ENCODE measurements around the gene STAT5B.
"Not testable (repeated sequence)": the region's sequence is repeated elsewhere in the genome, so short reads cannot be mapped to it uniquely, and the experiment has no call there.

STAT5B gene

DNA sequence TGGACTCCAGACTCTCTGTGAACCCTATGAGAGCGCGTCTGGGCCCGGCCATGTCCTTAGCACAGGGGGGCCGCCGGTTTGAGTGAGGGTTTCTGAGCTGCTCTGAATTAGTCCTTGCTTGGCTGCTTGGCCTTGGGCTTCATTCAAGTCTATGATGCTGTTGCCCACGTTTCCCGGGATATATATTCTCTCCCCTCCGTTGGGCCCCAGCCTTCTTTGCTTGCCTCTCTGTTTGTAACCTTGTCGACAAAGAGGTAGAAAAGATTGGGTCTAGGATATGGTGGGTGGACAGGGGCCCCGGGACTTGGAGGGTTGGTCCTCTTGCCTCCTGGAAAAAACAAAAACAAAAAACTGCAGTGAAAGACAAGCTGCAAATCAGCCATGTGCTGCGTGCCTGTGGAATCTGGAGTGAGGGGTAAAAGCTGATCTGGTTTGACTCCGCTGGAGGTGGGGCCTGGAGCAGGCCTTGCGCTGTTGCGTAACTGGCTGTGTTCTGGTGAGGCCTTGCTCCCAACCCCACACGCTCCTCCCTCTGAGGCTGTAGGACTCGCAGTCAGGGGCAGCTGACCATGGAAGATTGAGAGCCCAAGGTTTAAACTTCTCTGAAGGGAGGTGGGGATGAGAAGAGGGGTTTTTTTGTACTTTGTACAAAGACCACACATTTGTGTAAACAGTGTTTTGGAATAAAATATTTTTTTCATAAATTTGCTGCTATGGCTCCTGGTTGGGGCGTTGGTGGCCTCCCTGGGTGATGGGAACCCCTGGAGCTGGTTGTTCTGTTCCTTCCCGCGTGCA is 35.2 kb upstream of the STAT5B start:
- H3K27me3 Mint-ChIP-seq = no peaks in the 10 kb centered on the region
- H3K27ac Mint-ChIP-seq = peak overlapping the region; percentile 96
- peak; percentile 57 for DNase-seq
- H3K9me3 Mint-ChIP-seq = no peaks in the 10 kb centered on the region
- H3K36me3 Mint-ChIP-seq (ENCODE audit: low read depth) = peaks cover 98% of the 10 kb centered on the region
- H3K4me3 Mint-ChIP-seq = peak overlapping the region; percentile 71
- H3K4me1 Mint-ChIP-seq (ENCODE audit: low read depth) = peaks cover 85% of the 10 kb centered on the region

DNA sequence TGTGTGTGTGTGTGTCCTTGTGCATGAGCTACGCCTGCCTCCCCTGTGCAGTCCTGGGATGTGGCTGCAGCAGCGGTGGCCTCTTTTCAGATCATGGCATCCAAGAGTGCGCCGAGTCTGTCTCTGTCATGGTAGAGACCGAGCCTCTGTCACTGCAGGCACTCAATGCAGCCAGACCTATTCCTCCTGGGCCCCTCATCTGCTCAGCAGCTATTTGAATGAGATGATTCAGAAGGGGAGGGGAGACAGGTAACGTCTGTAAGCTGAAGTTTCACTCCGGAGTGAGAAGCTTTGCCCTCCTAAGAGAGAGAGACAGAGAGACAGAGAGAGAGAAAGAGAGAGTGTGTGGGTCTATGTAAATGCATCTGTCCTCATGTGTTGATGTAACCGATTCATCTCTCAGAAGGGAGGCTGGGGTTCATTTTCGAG is 34.6 kb upstream of the STAT5B start:
- peak overlapping the region; percentile 71 for H3K4me3 Mint-ChIP-seq
- peaks cover 98% of the 10 kb centered on the region for H3K36me3 Mint-ChIP-seq (ENCODE audit: low read depth)
- H3K4me1 Mint-ChIP-seq (ENCODE audit: low read depth) = peaks cover 89% of the 10 kb centered on the region
- no peaks in the 10 kb centered on the region for H3K27me3 Mint-ChIP-seq
- H3K9me3 Mint-ChIP-seq = no peaks in the 10 kb centered on the region
- peak; percentile 60 for DNase-seq
- peak overlapping the region; percentile 96 for H3K27ac Mint-ChIP-seq

DNA sequence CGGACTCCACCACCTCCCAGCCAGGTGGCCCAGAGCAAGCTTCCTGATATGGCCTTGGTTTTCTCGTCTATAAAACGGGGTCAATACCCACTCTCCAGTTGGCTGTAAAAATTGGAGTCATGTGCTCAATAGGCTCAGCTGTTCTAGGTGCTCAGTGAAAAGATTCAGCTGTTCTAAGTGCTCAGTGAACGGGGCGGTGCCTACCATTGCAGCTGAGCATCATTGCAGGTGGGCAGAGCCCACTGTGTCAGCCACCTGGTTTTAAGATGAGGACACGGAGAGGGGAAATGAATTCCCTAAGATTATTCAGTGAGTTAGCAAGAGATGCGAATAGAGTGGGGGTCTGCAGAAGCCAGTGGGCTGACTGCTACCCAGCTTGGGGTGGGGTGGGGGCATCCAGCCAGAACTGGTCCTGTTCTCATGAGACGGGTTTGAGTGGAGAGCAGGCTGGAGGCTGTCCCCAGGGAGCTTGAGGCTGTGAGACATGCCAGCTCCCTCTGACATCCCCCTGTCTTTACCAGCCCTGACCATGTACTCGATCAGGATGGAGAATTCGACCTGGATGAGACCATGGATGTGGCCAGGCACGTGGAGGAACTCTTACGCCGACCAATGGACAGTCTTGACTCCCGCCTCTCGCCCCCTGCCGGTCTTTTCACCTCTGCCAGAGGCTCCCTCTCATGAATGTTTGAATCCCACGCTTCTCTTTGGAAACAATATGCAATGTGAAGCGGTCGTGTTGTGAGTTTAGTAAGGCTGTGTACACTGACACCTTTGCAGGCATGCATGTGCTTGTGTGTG is 34.0 kb upstream of the STAT5B start:
- no peaks in the 10 kb centered on the region for H3K9me3 Mint-ChIP-seq
- DNase-seq = no peak
- H3K36me3 Mint-ChIP-seq (ENCODE audit: low read depth) = peaks cover 94% of the 10 kb centered on the region
- H3K27me3 Mint-ChIP-seq = no peaks in the 10 kb centered on the region
- peaks cover 84% of the 10 kb centered on the region for H3K4me1 Mint-ChIP-seq (ENCODE audit: low read depth)
- peak overlapping the region; percentile 71 for H3K4me3 Mint-ChIP-seq
- peak overlapping the region; percentile 96 for H3K27ac Mint-ChIP-seq

DNA sequence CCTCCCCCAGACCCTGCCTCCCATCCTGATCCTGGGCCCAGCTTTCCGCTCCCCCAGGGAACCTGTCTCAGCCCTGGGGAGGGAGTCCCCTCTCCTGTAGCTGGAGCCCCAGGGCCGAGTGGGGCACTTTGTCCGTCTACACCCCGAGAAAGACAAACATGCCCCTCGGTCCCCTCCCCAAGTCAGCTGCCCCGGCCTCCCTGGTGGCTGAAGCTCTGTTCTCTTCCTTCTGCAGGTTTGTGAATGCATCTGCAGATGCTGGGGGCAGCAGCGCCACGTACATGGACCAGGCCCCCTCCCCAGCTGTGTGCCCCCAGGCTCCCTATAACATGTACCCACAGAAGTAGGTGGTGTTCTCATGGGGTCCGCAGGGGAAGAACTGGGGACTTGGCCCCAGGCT is 33.0 kb upstream of the STAT5B start:
- H3K4me3 Mint-ChIP-seq = no peak overlapping the region
- no peak for DNase-seq
- no peaks in the 10 kb centered on the region for H3K9me3 Mint-ChIP-seq
- peak overlapping the region; percentile 96 for H3K27ac Mint-ChIP-seq
- H3K36me3 Mint-ChIP-seq (ENCODE audit: low read depth) = peaks cover 94% of the 10 kb centered on the region
- H3K27me3 Mint-ChIP-seq = no peaks in the 10 kb centered on the region
- peaks cover 84% of the 10 kb centered on the region for H3K4me1 Mint-ChIP-seq (ENCODE audit: low read depth)

DNA sequence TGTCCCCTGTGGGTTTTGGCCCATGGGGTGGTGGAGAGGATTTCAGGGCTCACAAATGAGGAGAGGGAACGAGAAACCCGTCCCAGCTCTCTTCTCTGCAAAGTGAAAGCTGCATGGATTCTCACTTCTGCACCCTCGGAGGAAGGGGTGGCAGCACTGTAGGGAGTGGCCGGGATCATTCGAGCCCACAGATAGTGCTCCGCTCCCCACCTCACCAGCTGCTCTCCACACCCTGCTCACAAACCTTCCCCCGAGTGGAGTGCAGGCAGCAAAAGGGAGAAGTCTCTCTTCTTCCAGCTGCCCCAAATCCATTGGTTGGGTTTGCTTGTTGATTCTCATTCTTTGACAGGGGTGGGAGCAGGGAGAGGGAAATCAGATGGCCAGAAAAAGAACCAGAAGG is 32.3 kb upstream of the STAT5B start:
- Mint-ChIP-seq H3K4me3 (no peak overlapping the region), H3K36me3 (ENCODE audit: low read depth) (peaks cover 94% of the 10 kb centered on the region), H3K4me1 (ENCODE audit: low read depth) (peaks cover 82% of the 10 kb centered on the region), H3K27me3 (no peaks in the 10 kb centered on the region), H3K9me3 (no peaks in the 10 kb centered on the region), H3K27ac (peak overlapping the region; percentile 96)
- no peak for DNase-seq

DNA sequence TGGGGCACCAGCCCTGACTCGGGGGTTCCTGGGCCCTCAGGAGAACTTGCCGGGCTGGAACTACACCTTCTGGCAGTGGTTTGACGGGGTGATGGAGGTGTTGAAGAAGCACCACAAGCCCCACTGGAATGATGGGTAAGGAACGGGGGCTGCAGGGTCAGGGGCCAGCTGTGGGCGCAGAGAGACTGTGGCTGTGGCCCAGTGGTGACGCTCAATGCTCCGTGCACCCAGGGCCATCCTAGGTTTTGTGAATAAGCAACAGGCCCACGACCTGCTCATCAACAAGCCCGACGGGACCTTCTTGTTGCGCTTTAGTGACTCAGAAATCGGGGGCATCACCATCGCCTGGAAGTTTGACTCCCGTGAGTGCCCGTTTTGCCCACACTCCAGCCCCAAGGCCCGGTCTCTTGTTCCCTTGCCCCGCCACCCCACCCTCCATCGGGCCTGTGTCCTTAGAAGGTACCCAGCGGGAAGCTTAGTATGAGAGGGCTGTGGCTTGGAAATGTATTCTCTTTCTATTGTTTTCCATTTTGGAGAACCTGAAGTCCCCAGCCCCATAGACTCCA is 31.3 kb upstream of the STAT5B start:
- Mint-ChIP-seq H3K4me3 (no peak overlapping the region), H3K36me3 (ENCODE audit: low read depth) (peaks cover 96% of the 10 kb centered on the region)

DNA sequence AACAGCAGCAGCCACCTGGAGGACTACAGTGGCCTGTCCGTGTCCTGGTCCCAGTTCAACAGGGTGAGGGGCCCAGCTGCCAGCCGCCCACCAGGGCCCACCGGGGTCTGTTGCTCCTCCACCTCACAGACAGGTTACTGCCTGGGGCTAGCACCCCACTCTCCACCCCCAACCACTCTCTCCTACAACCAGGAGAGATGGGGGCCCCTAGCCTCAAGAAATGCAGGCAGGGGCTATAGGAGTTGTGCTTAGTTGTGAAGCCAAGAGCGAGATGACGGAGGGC is 30.1 kb upstream of the STAT5B start:
- DNase-seq = no peak
- H3K36me3 Mint-ChIP-seq (ENCODE audit: low read depth) = peaks cover 96% of the 10 kb centered on the region
- peaks cover 77% of the 10 kb centered on the region for H3K4me1 Mint-ChIP-seq (ENCODE audit: low read depth)
- no peaks in the 10 kb centered on the region for H3K27me3 Mint-ChIP-seq
- no peaks in the 10 kb centered on the region for H3K9me3 Mint-ChIP-seq
- peak overlapping the region; percentile 87 for H3K27ac Mint-ChIP-seq
- H3K4me3 Mint-ChIP-seq = no peak overlapping the region

More for the DNA sequence above, 31.3 kb upstream of the STAT5B start:
- no peak for DNase-seq
- peaks cover 79% of the 10 kb centered on the region for H3K4me1 Mint-ChIP-seq (ENCODE audit: low read depth)
- peak overlapping the region; percentile 96 for H3K27ac Mint-ChIP-seq
- H3K9me3 Mint-ChIP-seq = no peaks in the 10 kb centered on the region
- no peaks in the 10 kb centered on the region for H3K27me3 Mint-ChIP-seq

DNA sequence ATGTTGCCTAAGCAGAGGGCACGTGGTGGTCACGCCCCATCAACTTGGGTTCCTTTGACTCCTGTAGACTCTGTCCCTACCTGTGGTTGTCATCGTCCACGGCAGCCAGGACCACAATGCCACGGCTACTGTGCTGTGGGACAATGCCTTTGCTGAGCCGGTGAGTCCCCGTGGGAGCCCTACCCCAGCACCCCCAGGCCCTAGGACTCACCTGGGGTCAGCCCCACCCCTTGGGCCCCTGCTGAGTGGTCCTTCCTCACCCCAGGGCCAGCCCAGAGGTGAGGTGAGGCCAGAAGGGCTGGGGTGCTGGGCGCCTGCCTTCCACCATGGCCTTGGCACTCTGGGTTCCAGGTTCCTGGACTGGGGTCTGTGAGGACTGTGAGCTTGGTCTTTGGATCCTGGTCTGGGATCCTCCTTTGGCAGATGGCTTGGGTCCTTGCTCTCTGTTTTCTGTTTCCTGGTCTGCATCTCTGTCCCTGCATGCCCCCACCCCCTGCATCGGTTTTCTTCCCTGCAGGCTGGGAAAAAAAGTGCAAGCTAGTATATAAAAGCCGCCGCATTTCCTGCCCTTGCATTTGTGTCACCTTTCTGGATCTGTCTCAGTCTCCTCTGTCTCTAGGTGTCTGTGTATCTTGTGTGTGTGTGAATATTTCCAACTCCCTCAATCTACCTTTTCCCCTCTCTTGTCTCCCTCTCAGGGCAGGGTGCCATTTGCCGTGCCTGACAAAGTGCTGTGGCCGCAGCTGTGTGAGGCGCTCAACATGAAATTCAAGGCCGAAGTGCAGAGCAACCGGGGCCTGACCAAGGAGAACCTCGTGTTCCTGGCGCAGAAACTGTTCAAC is 29.6 kb upstream of the STAT5B start:
- DNase-seq = no peak
- Mint-ChIP-seq H3K4me1 (ENCODE audit: low read depth) (peaks cover 72% of the 10 kb centered on the region), H3K27me3 (no peaks in the 10 kb centered on the region), H3K27ac (peak overlapping the region; percentile 87), H3K9me3 (no peaks in the 10 kb centered on the region), H3K4me3 (no peak overlapping the region), H3K36me3 (ENCODE audit: low read depth) (peaks cover 96% of the 10 kb centered on the region)

DNA sequence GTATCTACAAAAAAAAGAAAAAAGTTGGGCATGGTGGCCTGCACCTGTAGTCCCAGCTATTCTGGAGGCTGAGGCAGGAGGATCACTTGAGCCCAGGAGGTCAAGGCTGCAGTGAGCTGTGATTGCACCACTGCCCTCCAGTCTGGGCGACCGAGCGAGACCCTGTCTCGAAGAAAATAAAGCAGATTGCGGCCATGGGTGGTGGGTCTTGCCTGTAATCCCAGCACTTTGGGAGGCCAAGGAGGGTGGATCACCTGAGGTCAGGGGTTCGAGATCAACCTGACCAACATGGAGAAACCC is 28.8 kb upstream of the STAT5B start:
- Mint-ChIP-seq H3K27ac (peak overlapping the region; percentile 84), H3K4me1 (ENCODE audit: low read depth) (peaks cover 65% of the 10 kb centered on the region), H3K36me3 (ENCODE audit: low read depth) (peaks cover 94% of the 10 kb centered on the region)
- not testable (repeated sequence) for H3K4me3 Mint-ChIP-seq, H3K27me3 Mint-ChIP-seq, H3K9me3 Mint-ChIP-seq, DNase-seq

DNA sequence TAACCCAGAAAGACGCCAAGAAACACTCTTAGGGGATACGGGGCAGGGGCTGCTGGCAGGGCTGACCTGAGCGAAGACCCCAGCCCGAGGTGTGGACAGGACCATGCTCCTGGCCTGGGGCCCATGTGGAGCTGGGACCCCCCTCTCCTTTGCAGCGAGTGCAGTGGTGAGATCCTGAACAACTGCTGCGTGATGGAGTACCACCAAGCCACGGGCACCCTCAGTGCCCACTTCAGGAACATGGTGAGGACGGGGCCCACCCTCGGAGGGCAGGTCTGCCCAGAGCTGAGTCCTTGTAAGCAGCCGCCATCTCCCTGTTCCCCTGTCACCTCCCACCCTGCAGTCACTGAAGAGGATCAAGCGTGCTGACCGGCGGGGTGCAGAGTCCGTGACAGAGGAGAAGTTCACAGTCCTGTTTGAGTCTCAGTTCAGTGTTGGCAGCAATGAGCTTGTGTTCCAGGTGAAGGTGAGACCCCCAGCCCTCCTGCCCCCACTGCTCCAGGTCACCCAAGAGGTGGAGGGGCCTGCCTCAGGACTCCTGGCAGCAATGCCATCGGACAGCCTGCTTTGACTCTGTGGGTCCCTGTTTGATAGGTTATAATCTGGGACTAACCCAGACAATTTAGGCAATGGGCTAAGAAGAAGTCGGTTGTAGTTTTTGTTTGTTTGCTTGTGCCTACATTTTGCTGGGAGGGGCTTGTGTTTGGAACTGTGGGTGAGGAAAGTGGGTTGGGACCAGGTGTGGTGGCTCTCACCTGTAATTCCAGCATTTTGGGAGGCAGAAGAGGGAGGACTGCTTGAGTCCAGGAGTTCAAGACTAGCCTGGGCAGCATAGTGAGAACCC is 28.2 kb upstream of the STAT5B start:
- H3K27ac Mint-ChIP-seq = peak overlapping the region; percentile 84

DNA sequence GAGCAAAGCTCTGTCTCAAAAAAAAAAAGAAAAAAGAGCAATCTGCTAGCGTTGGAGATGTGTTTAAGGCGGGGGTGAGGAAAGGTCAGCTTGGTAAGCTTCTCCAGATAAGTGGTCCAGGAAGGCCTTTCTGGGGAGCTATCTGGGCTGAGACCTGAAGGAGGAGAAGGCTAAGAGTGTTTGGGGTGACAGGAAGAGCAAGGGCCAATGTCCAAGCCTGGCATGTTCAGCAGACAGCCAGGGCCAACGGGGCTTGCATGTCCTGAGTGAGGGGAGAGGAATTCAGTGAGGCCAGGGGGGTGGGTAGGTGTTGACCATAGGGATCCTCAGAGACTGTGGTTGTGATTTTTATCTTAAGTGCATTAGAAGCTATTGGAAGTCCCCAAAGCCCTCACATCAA is 27.5 kb upstream of the STAT5B start:
- no peaks in the 10 kb centered on the region for H3K27me3 Mint-ChIP-seq
- H3K4me1 Mint-ChIP-seq (ENCODE audit: low read depth) = peaks cover 52% of the 10 kb centered on the region

More for the DNA sequence above, 28.2 kb upstream of the STAT5B start:
- H3K4me1 Mint-ChIP-seq (ENCODE audit: low read depth) = peaks cover 59% of the 10 kb centered on the region
- no peaks in the 10 kb centered on the region for H3K9me3 Mint-ChIP-seq
- H3K4me3 Mint-ChIP-seq = no peak overlapping the region
- no peak for DNase-seq
- H3K36me3 Mint-ChIP-seq (ENCODE audit: low read depth) = peaks cover 91% of the 10 kb centered on the region
- H3K27me3 Mint-ChIP-seq = no peaks in the 10 kb centered on the region

DNA sequence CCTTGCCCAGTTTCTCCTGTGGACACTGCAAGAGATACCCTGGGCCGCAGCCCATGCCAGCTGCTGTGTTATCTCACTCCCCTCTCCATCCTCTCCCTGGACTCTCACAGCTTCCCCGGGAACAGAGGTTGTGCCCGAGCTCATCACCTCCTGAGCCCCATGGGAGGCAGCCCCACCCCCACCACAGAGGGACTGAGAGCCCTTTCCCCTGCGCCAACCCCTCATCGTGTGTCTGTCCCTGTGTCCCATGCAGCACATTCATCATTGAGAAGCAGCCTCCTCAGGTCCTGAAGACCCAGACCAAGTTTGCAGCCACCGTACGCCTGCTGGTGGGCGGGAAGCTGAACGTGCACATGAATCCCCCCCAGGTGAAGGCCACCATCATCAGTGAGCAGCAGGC is 24.8 kb upstream of the STAT5B start:
- Mint-ChIP-seq H3K4me1 (ENCODE audit: low read depth) (peaks cover 30% of the 10 kb centered on the region), H3K9me3 (no peaks in the 10 kb centered on the region), H3K36me3 (ENCODE audit: low read depth) (peaks cover 88% of the 10 kb centered on the region), H3K4me3 (no peak overlapping the region), H3K27me3 (no peaks in the 10 kb centered on the region), H3K27ac (peak overlapping the region; percentile 56)
- DNase-seq = no peak

More for the DNA sequence above, 27.5 kb upstream of the STAT5B start:
- H3K4me3 Mint-ChIP-seq = no peak overlapping the region
- no peaks in the 10 kb centered on the region for H3K9me3 Mint-ChIP-seq
- no peak for DNase-seq
- H3K36me3 Mint-ChIP-seq (ENCODE audit: low read depth) = peaks cover 89% of the 10 kb centered on the region
- H3K27ac Mint-ChIP-seq = peak overlapping the region; percentile 84

DNA sequence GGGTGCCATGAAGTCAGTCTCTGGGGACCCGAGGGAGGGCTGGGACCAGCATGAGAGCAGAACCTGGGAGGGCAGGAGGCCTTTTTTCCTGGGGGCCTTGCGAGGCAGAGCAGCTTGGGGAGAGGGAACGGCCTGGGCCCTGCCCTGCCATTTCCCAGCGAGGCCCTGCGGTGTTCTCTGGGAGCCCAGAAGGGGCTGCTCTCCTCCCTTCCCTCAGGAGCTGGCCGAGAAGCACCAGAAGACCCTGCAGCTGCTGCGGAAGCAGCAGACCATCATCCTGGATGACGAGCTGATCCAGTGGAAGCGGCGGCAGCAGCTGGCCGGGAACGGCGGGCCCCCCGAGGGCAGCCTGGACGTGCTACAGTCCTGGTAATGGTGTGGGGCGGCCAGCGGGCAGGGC is 23.7 kb upstream of the STAT5B start:
- H3K4me3 Mint-ChIP-seq, H3K9me3 Mint-ChIP-seq, DNase-seq, H3K27me3 Mint-ChIP-seq, H3K27ac Mint-ChIP-seq: not testable (repeated sequence)
- Mint-ChIP-seq H3K36me3 (ENCODE audit: low read depth) (peaks cover 92% of the 10 kb centered on the region), H3K4me1 (ENCODE audit: low read depth) (peaks cover 38% of the 10 kb centered on the region)

DNA sequence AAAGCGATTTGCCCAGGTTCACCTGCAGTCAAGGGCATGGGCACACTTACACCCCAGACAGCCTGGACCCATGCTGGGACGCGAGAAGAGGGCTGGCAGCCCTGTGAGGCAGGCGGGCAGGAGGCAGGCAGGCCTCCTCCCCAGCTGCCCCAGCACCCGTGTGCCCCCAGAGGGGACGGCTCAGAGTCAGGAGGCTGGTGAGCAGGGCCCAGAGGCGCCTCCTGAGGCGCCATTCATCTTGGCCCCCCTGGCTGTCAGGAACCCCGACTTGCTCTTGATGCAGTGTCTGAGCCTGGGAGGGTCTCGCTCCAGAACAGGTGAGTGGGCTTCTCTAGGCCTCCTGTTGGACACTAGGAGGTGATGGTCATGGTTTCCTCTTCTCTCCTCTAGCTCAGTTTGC is 23.2 kb upstream of the STAT5B start:
- H3K27me3 Mint-ChIP-seq, H3K9me3 Mint-ChIP-seq, H3K4me3 Mint-ChIP-seq, DNase-seq: not testable (repeated sequence)
- peaks cover 36% of the 10 kb centered on the region for H3K4me1 Mint-ChIP-seq (ENCODE audit: low read depth)
- H3K27ac Mint-ChIP-seq = peak overlapping the region; percentile 72
- peaks cover 92% of the 10 kb centered on the region for H3K36me3 Mint-ChIP-seq (ENCODE audit: low read depth)

All from activated T-cell treated with anti-CD3 and anti-CD28 coated beads, Interleukin-2, amount 50 U/mL, for 24 hours (primary cell).